Neuronal stem cell (in vitro differentiated cells): ENCODE measurements around the gene ZNF215.

Experiments
- DNase-seq: peaks from one replicate; pipeline ENCODE4 v3.0.0-alpha.2; 2013; ENCODE audit warnings: low spot score
- H2AFZ ChIP-seq: one replicate; pipeline ENCODE4 v1.6.1; 2013; ENCODE audit warnings: mild to moderate bottlenecking, low read length, inconsistent platforms
- H2AK5ac ChIP-seq: 2 replicates; pipeline ENCODE4 v1.6.1; 2013; ENCODE audit warnings: low read depth, mild to moderate bottlenecking, inconsistent platforms, low read length, moderate library complexity, mixed read lengths
- H2BK120ac ChIP-seq: 2 replicates; pipeline ENCODE4 v1.6.1; 2013; ENCODE audit warnings: low read depth, mild to moderate bottlenecking, inconsistent platforms, low read length, moderate library complexity, mixed read lengths
- H2BK12ac ChIP-seq: one replicate; pipeline ENCODE4 v1.6.1; 2013; ENCODE audit warnings: low read length, inconsistent platforms
- H2BK15ac ChIP-seq: 2 replicates; pipeline ENCODE4 v1.6.1; 2013; ENCODE audit warnings: mild to moderate bottlenecking, low read length, inconsistent platforms, mixed read lengths
- H2BK5ac ChIP-seq: one replicate; pipeline ENCODE4 v1.6.1; 2013; ENCODE audit warnings: inconsistent platforms, mild to moderate bottlenecking, low read length, moderate library complexity
- H3K14ac ChIP-seq: one replicate; pipeline ENCODE4 v1.6.1; 2013; ENCODE audit warnings: low read length, inconsistent platforms
- H3K18ac ChIP-seq: 2 replicates; pipeline ENCODE4 v1.6.1; 2013; ENCODE audit warnings: low read length, inconsistent platforms
- H3K23ac ChIP-seq: 2 replicates; pipeline ENCODE4 v1.6.1; 2013; ENCODE audit warnings: low read depth, mild to moderate bottlenecking, mixed read lengths, low read length, inconsistent platforms; ENCODE audit not compliant: poor library complexity
- H3K27ac ChIP-seq: replicated peaks from 3 replicates; pipeline ENCODE4 v1.5.1; 2013; ENCODE audit warnings: low read length, inconsistent platforms
- H3K27me3 ChIP-seq, 3 experiments: 2 replicates each; pipeline ENCODE4 v1.6.1; 2013; ENCODE audit warnings: low read length in 3 of 3, mild to moderate bottlenecking in 2 of 3, inconsistent platforms in 1 of 3, low read depth in 1 of 3, mixed read lengths in 1 of 3, moderate library complexity in 1 of 3; ENCODE audit not compliant: control insufficient read depth in 3 of 3, insufficient read depth in 3 of 3
- H3K36me3 ChIP-seq, 2 donors: replicated peaks in 1 of 2; 2 replicates each; pipeline ENCODE4 v1.6.1; 2013; ENCODE audit warnings: low read length in 2 of 2; ENCODE audit not compliant: control insufficient read depth in 2 of 2, insufficient read depth in 2 of 2
- H3K4ac ChIP-seq: 2 replicates; pipeline ENCODE4 v1.6.1; 2013; ENCODE audit warnings: inconsistent platforms, mild to moderate bottlenecking, low read length, moderate library complexity
- H3K4me1 ChIP-seq, 2 donors: 1 replicate in 1 of 2; 2 replicates in 1 of 2; pipeline ENCODE4 v1.6.1; 2013; ENCODE audit warnings: low read length in 2 of 2, low read depth in 1 of 2; ENCODE audit not compliant: control insufficient read depth in 2 of 2, insufficient read depth in 1 of 2
- H3K4me2 ChIP-seq: one replicate; pipeline ENCODE4 v1.6.1; 2013; ENCODE audit warnings: mild to moderate bottlenecking, low read length, inconsistent platforms; ENCODE audit not compliant: insufficient read depth, poor library complexity, severe bottlenecking
- H3K4me3 ChIP-seq, 2 donors: 2 replicates each; pipeline ENCODE4 v1.5.1; 2013; ENCODE audit warnings: low read length in 2 of 2, mild to moderate bottlenecking in 2 of 2, inconsistent platforms in 1 of 2, moderate library complexity in 1 of 2
- H3K79me1 ChIP-seq: one replicate; pipeline ENCODE4 v1.6.1; 2013; ENCODE audit warnings: low read depth, mild to moderate bottlenecking, inconsistent platforms, low read length, moderate library complexity
- H3K9ac ChIP-seq: one replicate; pipeline ENCODE4 v1.6.1; 2013; ENCODE audit warnings: mild to moderate bottlenecking, low read depth, low read length, inconsistent platforms; ENCODE audit not compliant: poor library complexity
- H3K9me3 ChIP-seq, 2 donors: replicated peaks in 1 of 2; 2 replicates each; pipeline versions ENCODE3 to v1.6.1; 2013; ENCODE audit warnings: low read length in 2 of 2, mild to moderate bottlenecking in 2 of 2, inconsistent platforms in 1 of 2, low read depth in 1 of 2, mixed read lengths in 1 of 2, moderate library complexity in 1 of 2; ENCODE audit not compliant: control insufficient read depth in 2 of 2, insufficient read depth in 1 of 2
- H4K8ac ChIP-seq: one replicate; pipeline ENCODE4 v1.6.1; 2013; ENCODE audit warnings: low read depth, mild to moderate bottlenecking, inconsistent platforms, low read length, moderate library complexity
- H4K91ac ChIP-seq: one replicate; pipeline ENCODE4 v1.6.1; 2013; ENCODE audit warnings: low read length, low read depth, mild to moderate bottlenecking, inconsistent platforms; ENCODE audit not compliant: poor library complexity
- WGBS, 2 donors: extraction: QIAGEN DNeasy Blood & Tissue Kit; methylation state at CpG; one replicate each; pipeline ENCODE4 v1.1.7; 2013; ENCODE audit warnings: missing lambda C conversion rate in 2 of 2, mixed read lengths in 1 of 2; ENCODE audit not compliant: insufficient read length in 2 of 2, insufficient replicate concordance in 1 of 2; ENCODE audit errors: extremely low coverage in 2 of 2; 5-methylcytosine and 5-hydroxymethylcytosine counted together

Gene ZNF215

GRCh38 chr11:6931146-6931713 lies 5.0 kb downstream of the ZNF215 start:
- Histone ChIP-seq H3K27ac (no peak overlapping the region), H4K8ac (no peak overlapping the region), H3K14ac (no peak overlapping the region), H3K79me1 (peaks cover 2% of the 10 kb centered on the region), H3K9me3 (peaks cover 0 to 6% of the 10 kb centered on the region in 2 donors), H3K27me3 (no peaks in the 10 kb centered on the region), H2AK5ac (no peak overlapping the region), H2AFZ (no peak overlapping the region), H3K4me2 (no peak overlapping the region), H3K23ac (no peak overlapping the region), H2BK12ac (no peak overlapping the region), H3K4me3 (no peak overlapping the region), H3K4ac (no peak overlapping the region), H2BK120ac (no peak overlapping the region), H3K4me1 (peaks cover 0 to 5% of the 10 kb centered on the region in 2 donors), H2BK5ac (no peak overlapping the region), H3K18ac (no peak overlapping the region), H3K9ac (no peak overlapping the region), H4K91ac (no peak overlapping the region), H3K36me3 (peaks cover 2 to 40% of the 10 kb centered on the region in 2 donors), H2BK15ac (no peak overlapping the region)
- no peak for DNase-seq
- WGBS, 2 donors: no CpG with 5 or more reads among the region's 3 CpGs

GRCh38 chr11:6932145-6932544 lies 5.9 kb downstream of the ZNF215 start:
- H3K4ac ChIP-seq: no peak overlapping the region
- H3K4me3 ChIP-seq: no peak overlapping the region
- H2AFZ ChIP-seq: no peak overlapping the region

GRCh38 chr11:6941970-6942369 lies 15.7 kb downstream of the ZNF215 start:
- H3K14ac ChIP-seq: no peak overlapping the region
- H2BK15ac ChIP-seq: no peak overlapping the region
- H4K91ac ChIP-seq: no peak overlapping the region
- H3K36me3 ChIP-seq: peaks cover 0 to 31% of the 10 kb centered on the region in 2 donors
- no peak overlapping the region for H2BK120ac ChIP-seq
- H3K9ac ChIP-seq: no peak overlapping the region
- no peak overlapping the region for H4K8ac ChIP-seq
- no peak overlapping the region for H3K18ac ChIP-seq
- H3K27ac ChIP-seq: no peak overlapping the region
- H3K79me1 ChIP-seq: no peaks in the 10 kb centered on the region
- H2BK12ac ChIP-seq: no peak overlapping the region
- no peak for DNase-seq
- no peak overlapping the region for H3K23ac ChIP-seq
- no peak overlapping the region for H3K4ac ChIP-seq
- no peak overlapping the region for H2BK5ac ChIP-seq
- no peak overlapping the region for H2AK5ac ChIP-seq
- H3K4me3 ChIP-seq: no peak overlapping the region
- H2AFZ ChIP-seq: no peak overlapping the region
- H3K4me1 ChIP-seq: no peaks in the 10 kb centered on the region
- no peak overlapping the region for H3K4me2 ChIP-seq
- no peaks in the 10 kb centered on the region for H3K9me3 ChIP-seq
- no peaks in the 10 kb centered on the region for H3K27me3 ChIP-seq

More at GRCh38 chr11:6932145-6932544, 5.9 kb downstream of the ZNF215 start:
- H3K14ac ChIP-seq: no peak overlapping the region
- WGBS, 2 donors: no CpG with 5 or more reads among the region's 7 CpGs
- H3K23ac ChIP-seq: no peak overlapping the region
- H3K4me2 ChIP-seq: no peak overlapping the region
- H3K9ac ChIP-seq: no peak overlapping the region
- no peak overlapping the region for H2BK15ac ChIP-seq
- no peak overlapping the region for H2AK5ac ChIP-seq
- no peak for DNase-seq
- no peak overlapping the region for H4K91ac ChIP-seq
- H3K27ac ChIP-seq: no peak overlapping the region
- H3K9me3 ChIP-seq: peaks cover 0 to 9% of the 10 kb centered on the region in 2 donors
- H3K27me3 ChIP-seq: no peaks in the 10 kb centered on the region
- no peak overlapping the region for H2BK12ac ChIP-seq
- H3K36me3 ChIP-seq: peaks cover 2 to 40% of the 10 kb centered on the region in 2 donors
- H3K79me1 ChIP-seq: peaks cover 2% of the 10 kb centered on the region
- no peak overlapping the region for H2BK5ac ChIP-seq
- H3K4me1 ChIP-seq: peaks cover 0 to 5% of the 10 kb centered on the region in 2 donors
- H3K18ac ChIP-seq: no peak overlapping the region
- no peak overlapping the region for H2BK120ac ChIP-seq
- H4K8ac ChIP-seq: no peak overlapping the region

- no CpG with 5 or more reads among the region's 3 CpGs for WGBS, 2 donors
- no peak overlapping the region for H3K18ac ChIP-seq
- no peak overlapping the region for H2AK5ac ChIP-seq
- H3K9ac ChIP-seq: no peak overlapping the region
- no peak overlapping the region for H3K14ac ChIP-seq
- H3K4me2 ChIP-seq: no peak overlapping the region
- H3K4me3 ChIP-seq: no peak overlapping the region
- no peak overlapping the region for H2BK5ac ChIP-seq
- H4K91ac ChIP-seq: no peak overlapping the region
- H3K23ac ChIP-seq: no peak overlapping the region
- no peak overlapping the region for H2AFZ ChIP-seq
- no peaks in the 10 kb centered on the region for H3K27me3 ChIP-seq
- DNase-seq: no peak
- no peak overlapping the region for H2BK12ac ChIP-seq
- no peak overlapping the region for H4K8ac ChIP-seq
- H3K4ac ChIP-seq: no peak overlapping the region
- peaks cover 1 to 33% of the 10 kb centered on the region in 2 donors for H3K36me3 ChIP-seq
- no peaks in the 10 kb centered on the region for H3K79me1 ChIP-seq
- no peaks in the 10 kb centered on the region for H3K4me1 ChIP-seq
- no peak overlapping the region for H2BK15ac ChIP-seq
- peaks cover 0 to 2% of the 10 kb centered on the region in 2 donors for H3K9me3 ChIP-seq
- no peak overlapping the region for H2BK120ac ChIP-seq
- no peak overlapping the region for H3K27ac ChIP-seq
Measured at GRCh38 chr11:6943131-6943530, 16.9 kb downstream of the ZNF215 start.
